ENCODE results near the gene CYCS. TPM values are rescaled to one million over a fixed set of nuclear protein-coding genes. Genes with fewer than 3 reads are reported as not detected.

Gene CYCS
- total and polyA plus RNA-seq, 12 donors: 315 to 896 (median 669) TPM

GRCh38 chr7:25126751-25127150, 1.7 kb upstream of the CYCS start:
- H3K9me3 ChIP-seq: no peaks in the 10 kb centered on the region
- H3K4me3 ChIP-seq: no peak overlapping the region
- DNase-seq (no peak), ATAC-seq (no peak)
- no peaks in the 10 kb centered on the region for H3K27me3 ChIP-seq
- H3K27ac ChIP-seq: peak overlapping the region in 2 of 10 donors; percentile 4 to 97
- H3K36me3 ChIP-seq: peaks cover 0 to 21% (median 10%) of the 10 kb centered on the region in 9 donors
- WGBS, 2 donors: 68 to 70% methylated on average over 2 of the region's 2 CpGs
- H3K4me1 ChIP-seq: peaks cover 0 to 25% (median 18%) of the 10 kb centered on the region in 9 donors
- TF ChIP-seq, protein P1, sequence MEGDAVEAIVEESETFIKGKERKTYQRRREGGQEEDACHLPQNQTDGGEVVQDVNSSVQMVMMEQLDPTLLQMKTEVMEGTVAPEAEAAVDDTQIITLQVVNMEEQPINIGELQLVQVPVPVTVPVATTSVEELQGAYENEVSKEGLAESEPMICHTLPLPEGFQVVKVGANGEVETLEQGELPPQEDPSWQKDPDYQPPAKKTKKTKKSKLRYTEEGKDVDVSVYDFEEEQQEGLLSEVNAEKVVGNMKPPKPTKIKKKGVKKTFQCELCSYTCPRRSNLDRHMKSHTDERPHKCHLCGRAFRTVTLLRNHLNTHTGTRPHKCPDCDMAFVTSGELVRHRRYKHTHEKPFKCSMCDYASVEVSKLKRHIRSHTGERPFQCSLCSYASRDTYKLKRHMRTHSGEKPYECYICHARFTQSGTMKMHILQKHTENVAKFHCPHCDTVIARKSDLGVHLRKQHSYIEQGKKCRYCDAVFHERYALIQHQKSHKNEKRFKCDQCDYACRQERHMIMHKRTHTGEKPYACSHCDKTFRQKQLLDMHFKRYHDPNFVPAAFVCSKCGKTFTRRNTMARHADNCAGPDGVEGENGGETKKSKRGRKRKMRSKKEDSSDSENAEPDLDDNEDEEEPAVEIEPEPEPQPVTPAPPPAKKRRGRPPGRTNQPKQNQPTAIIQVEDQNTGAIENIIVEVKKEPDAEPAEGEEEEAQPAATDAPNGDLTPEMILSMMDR (IDR thresholded peaks at IDR 0.05): no peak
- intact Hi-C loops (cut with DNase I): no loop called here

DNA sequence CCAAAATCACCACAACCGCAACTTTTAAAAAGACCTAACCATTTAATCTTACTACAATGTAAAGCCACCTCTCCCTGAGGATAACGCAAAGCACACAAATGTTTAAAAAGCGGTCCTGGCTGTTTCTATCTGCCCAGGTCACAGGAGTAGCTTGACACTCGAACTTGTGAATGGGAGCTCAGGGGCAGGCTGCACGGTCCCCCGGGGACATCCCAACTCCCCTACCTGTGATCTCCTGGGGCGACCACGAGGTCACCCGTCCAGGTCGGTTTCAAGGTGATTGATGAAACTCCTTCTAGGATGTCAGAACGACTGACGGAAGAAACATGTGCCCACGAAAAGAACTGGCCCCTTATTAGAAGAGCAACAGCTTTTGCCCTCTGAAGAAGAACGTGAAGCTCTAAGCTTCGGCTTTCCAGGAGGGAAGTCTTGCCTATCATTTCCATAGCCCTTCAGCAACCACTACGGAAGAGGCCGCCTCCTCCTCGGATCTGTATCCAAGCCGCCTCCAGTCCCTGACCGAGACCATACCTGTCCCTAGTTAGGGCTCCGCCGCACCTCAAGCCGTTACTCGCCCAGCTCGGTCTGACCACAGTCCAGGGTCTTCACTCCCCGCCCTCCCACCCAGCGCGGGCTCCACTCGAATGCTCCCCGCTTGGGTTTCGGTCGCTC, 459 bp downstream of the CYCS start:
- no peak for DNase-seq

DNA sequence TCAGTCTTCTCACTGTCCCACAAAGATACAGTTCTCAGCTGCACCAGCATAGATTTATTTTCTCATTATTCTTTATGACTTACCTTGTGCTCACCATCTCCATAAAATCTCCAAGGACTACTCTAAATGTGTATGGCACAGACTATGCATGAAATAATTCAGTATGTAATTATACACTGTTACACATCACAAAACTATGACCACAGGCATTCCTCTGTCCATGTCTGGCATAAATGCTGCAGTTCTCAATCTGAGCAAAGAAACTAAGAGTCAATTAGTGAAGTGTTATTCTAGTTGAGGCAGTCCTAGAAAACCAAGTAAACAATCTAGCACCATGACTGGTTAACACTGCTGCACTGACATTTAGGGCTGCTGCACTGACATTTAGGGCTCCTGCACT, 2.7 kb downstream of the CYCS start:
- DNase-seq (no peak), ATAC-seq (no peak)
- TF ChIP-seq, protein P1 (IDR thresholded peaks at IDR 0.05): no peak
- Histone ChIP-seq H3K9me3 (no peaks in the 10 kb centered on the region), H3K4me3 (peak overlapping the region in 1 of 10 donors; percentile 11), H3K27ac (peak overlapping the region in 1 of 10 donors; percentile 13), H3K4me1 (peaks cover 0 to 35% (median 18%) of the 10 kb centered on the region in 9 donors), H3K27me3 (no peaks in the 10 kb centered on the region), H3K36me3 (peaks cover 0 to 50% (median 17%) of the 10 kb centered on the region in 9 donors)
- intact Hi-C loops (cut with DNase I): no loop called here

More for the DNA sequence above, 459 bp downstream of the CYCS start:
- intact Hi-C loops (cut with DNase I): no loop called here
- Histone ChIP-seq H3K4me1 (peaks cover 0 to 25% (median 18%) of the 10 kb centered on the region in 9 donors), H3K36me3 (peaks cover 0 to 42% (median 17%) of the 10 kb centered on the region in 9 donors), H3K27me3 (no peaks in the 10 kb centered on the region), H3K4me3 (peak overlapping the region; percentile 68 to 99 (median 82)), H3K9me3 (no peaks in the 10 kb centered on the region), H3K27ac (peak overlapping the region; percentile 88 to 99 (median 96))
- 1% methylated on average over 29 to 32 of the region's 32 CpGs for WGBS, 2 donors
- TF ChIP-seq, protein P1 (IDR thresholded peaks at IDR 0.05): no peak
- ATAC-seq: peak in 7 of 8 donors; percentile 5 to 61 (median 21)

DNA sequence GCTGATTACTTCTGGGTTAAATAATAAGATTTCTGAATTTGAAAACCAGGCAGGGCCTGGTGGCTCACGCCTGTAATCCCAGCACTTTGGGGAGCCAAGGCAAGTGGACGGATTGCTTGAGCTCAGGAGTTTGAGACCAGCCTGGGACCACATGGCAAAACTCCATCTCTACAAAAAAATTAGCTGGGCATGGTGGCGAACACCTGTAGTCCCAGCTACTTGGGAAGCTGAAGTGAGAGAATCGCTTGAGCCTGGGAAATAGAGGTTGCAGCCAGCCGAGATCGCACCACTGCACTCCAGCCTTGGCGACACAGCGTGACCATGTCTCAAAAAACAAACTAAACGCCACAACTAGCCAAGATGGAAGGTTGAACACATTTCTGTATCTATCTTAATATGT, 3.5 kb downstream of the CYCS start:
- Histone ChIP-seq H3K4me3 (no peak overlapping the region), H3K9me3 (no peaks in the 10 kb centered on the region), H3K36me3 (peaks cover 0 to 50% (median 17%) of the 10 kb centered on the region in 9 donors), H3K4me1 (peaks cover 0 to 40% (median 18%) of the 10 kb centered on the region in 9 donors), H3K27ac (peak overlapping the region in 1 of 10 donors; percentile 13), H3K27me3 (no peaks in the 10 kb centered on the region)
- TF ChIP-seq, protein P1 (IDR thresholded peaks at IDR 0.05): no peak
- ATAC-seq (no peak), DNase-seq (no peak)
- WGBS, 2 donors: 90 to 98% methylated on average over 9 of the region's 9 CpGs
- intact Hi-C loops (cut with DNase I): no loop called here

Data from heart right ventricle (tissue), 16 donors.